Spinal cord (tissue), 10 donors: Measurements from ENCODE around the gene DYRK2. TPM values are rescaled to one million over a fixed set of nuclear protein-coding genes. Genes with fewer than 3 reads are reported as not detected.

Experiments used
- DNase-seq, 6 donors: peaks; one replicate each; pipeline versions ENCODE4 v3.0.0 to v3.0.0-alpha.2; 2013 to 2015; ENCODE audit warnings: low spot score in 6 of 6, low read depth in 4 of 6
- H3K27ac ChIP-seq: one replicate; pipeline ENCODE4 v1.5.1; 2013; ENCODE audit warnings: low read depth, low read length, control low read depth
- H3K27me3 ChIP-seq: one replicate; pipeline ENCODE4 v1.6.1; 2013; ENCODE audit warnings: low read length; ENCODE audit not compliant: control insufficient read depth, insufficient read depth
- H3K36me3 ChIP-seq: one replicate; pipeline ENCODE4 v1.6.1; 2013; ENCODE audit warnings: low read length; ENCODE audit not compliant: control insufficient read depth, insufficient read depth
- H3K4me1 ChIP-seq: one replicate; pipeline ENCODE4 v1.6.1; 2013; ENCODE audit warnings: low read length; ENCODE audit not compliant: control insufficient read depth, insufficient read depth
- H3K4me3 ChIP-seq: one replicate; pipeline ENCODE4 v1.5.1; 2013; ENCODE audit warnings: low read depth, low read length, control low read depth
- H3K9me3 ChIP-seq: one replicate; pipeline ENCODE4 v1.6.1; 2013; ENCODE audit warnings: low read length; ENCODE audit not compliant: control insufficient read depth, insufficient read depth
- WGBS: methylation state at CpG from one replicate; pipeline ENCODE4 v1.1.5; 2013; ENCODE audit warnings: missing lambda C conversion rate; ENCODE audit not compliant: insufficient coverage; 5-methylcytosine and 5-hydroxymethylcytosine counted together
- polyA plus RNA-seq, 2 donors: library from polyadenylated mRNA; unstranded; fragments of 120-200 nt; gene quantifications; one replicate each; pipeline ENCODE4 v1.2.1, GENCODE V29; 2013; ENCODE audit not compliant: insufficient read length in 2 of 2
- total RNA-seq, 2 donors: library from RNA; depleted of rRNA in 1 of 2; stranded (reverse); fragments of 120-200 nt in 1 of 2; fragments of >200 nt in 1 of 2; gene quantifications; one replicate each; pipeline versions ENCODE4 v1.2.3 to v1.2.4, GENCODE V29; 2013 to 2014
- donor health status: healthy.

The DYRK2 gene
- total and polyA plus RNA-seq, 4 donors, result 19.4 to 28.8 (median 23.1) TPM

- WGBS, result 12% methylated on average over 7 of the region's 11 CpGs
Measured at GRCh38 chr12:67650388-67651131, 2.0 kb downstream of the DYRK2 start.

GRCh38 chr12:67651132-67651695 lies 2.7 kb downstream of the DYRK2 start:
- Histone ChIP-seq H3K36me3 (no peaks in the 10 kb centered on the region), H3K9me3 (no peaks in the 10 kb centered on the region), H3K27ac (no peak overlapping the region), H3K27me3 (no peaks in the 10 kb centered on the region), H3K4me1 (peaks cover 17% of the 10 kb centered on the region), H3K4me3 (peak overlapping the region; percentile 80)
- peak in 2 of 6 donors; percentile 73 to 84 for DNase-seq
- 40% methylated on average over 2 of the region's 5 CpGs for WGBS

More at GRCh38 chr12:67650388-67651131, 2.0 kb downstream of the DYRK2 start:
- DNase-seq, result peak in 1 of 6 donors; percentile 30
- H3K36me3 ChIP-seq, result no peaks in the 10 kb centered on the region
- H3K4me3 ChIP-seq, result peak overlapping the region; percentile 80
- peaks cover 17% of the 10 kb centered on the region for H3K4me1 ChIP-seq
- H3K9me3 ChIP-seq, result no peaks in the 10 kb centered on the region
- no peaks in the 10 kb centered on the region for H3K27me3 ChIP-seq
- H3K27ac ChIP-seq, result peak overlapping the region; percentile 35

GRCh38 chr12:67655829-67656228 lies 7.3 kb downstream of the DYRK2 start:
- Histone ChIP-seq H3K27ac (no peak overlapping the region), H3K36me3 (peaks cover 22% of the 10 kb centered on the region), H3K4me3 (no peak overlapping the region), H3K27me3 (no peaks in the 10 kb centered on the region), H3K9me3 (no peaks in the 10 kb centered on the region), H3K4me1 (no peaks in the 10 kb centered on the region)
- no peak for DNase-seq

GRCh38 chr12:67656251-67656650 lies 7.7 kb downstream of the DYRK2 start:
- no peak overlapping the region for H3K27ac ChIP-seq
- peaks cover 22% of the 10 kb centered on the region for H3K36me3 ChIP-seq
- no peaks in the 10 kb centered on the region for H3K9me3 ChIP-seq
- 100% methylated on average over 2 of the region's 2 CpGs for WGBS
- H3K4me1 ChIP-seq, result no peaks in the 10 kb centered on the region
- no peak for DNase-seq
- no peaks in the 10 kb centered on the region for H3K27me3 ChIP-seq
- H3K4me3 ChIP-seq, result no peak overlapping the region

GRCh38 chr12:67658486-67658885 lies 9.9 kb downstream of the DYRK2 start:
- Histone ChIP-seq H3K9me3 (no peaks in the 10 kb centered on the region), H3K4me3 (no peak overlapping the region), H3K27ac (no peak overlapping the region), H3K27me3 (no peaks in the 10 kb centered on the region), H3K36me3 (peaks cover 22% of the 10 kb centered on the region), H3K4me1 (no peaks in the 10 kb centered on the region)
- DNase-seq, result no peak
- 69% methylated on average over 5 of the region's 8 CpGs for WGBS

GRCh38 chr12:67659292-67659691 lies 10.7 kb downstream of the DYRK2 start:
- Histone ChIP-seq H3K27ac (no peak overlapping the region), H3K4me3 (no peak overlapping the region), H3K36me3 (peaks cover 22% of the 10 kb centered on the region), H3K27me3 (no peaks in the 10 kb centered on the region), H3K9me3 (no peaks in the 10 kb centered on the region), H3K4me1 (no peaks in the 10 kb centered on the region)
- 100% methylated on average over 1 of the region's 4 CpGs for WGBS
- no peak for DNase-seq

- no peak overlapping the region for H3K4me3 ChIP-seq
- H3K9me3 ChIP-seq, result no peaks in the 10 kb centered on the region
- peak overlapping the region; percentile 15 for H3K27ac ChIP-seq
- H3K4me1 ChIP-seq, result no peaks in the 10 kb centered on the region
- 24% methylated on average over 2 of the region's 4 CpGs for WGBS
- peaks cover 22% of the 10 kb centered on the region for H3K36me3 ChIP-seq
- H3K27me3 ChIP-seq, result no peaks in the 10 kb centered on the region
- peak in 2 of 6 donors; percentile 50 to 75 for DNase-seq
Measured at GRCh38 chr12:67661311-67662021, 12.9 kb downstream of the DYRK2 start.

GRCh38 chr12:67662910-67663538 lies 14.5 kb downstream of the DYRK2 start:
- Histone ChIP-seq H3K9me3 (no peaks in the 10 kb centered on the region), H3K4me3 (no peak overlapping the region), H3K27ac (no peak overlapping the region), H3K27me3 (no peaks in the 10 kb centered on the region), H3K4me1 (no peaks in the 10 kb centered on the region), H3K36me3 (peaks cover 9% of the 10 kb centered on the region)
- DNase-seq, result peak in 1 of 6 donors; percentile 81
- WGBS, result 13% methylated on average over 1 of the region's 3 CpGs

- Histone ChIP-seq H3K9me3 (no peaks in the 10 kb centered on the region), H3K27me3 (no peaks in the 10 kb centered on the region), H3K4me3 (no peak overlapping the region), H3K36me3 (no peaks in the 10 kb centered on the region), H3K4me1 (no peaks in the 10 kb centered on the region), H3K27ac (no peak overlapping the region)
- DNase-seq, result no peak
- no CpG with 5 or more reads among the region's 2 CpGs for whole genome bisulfite sequencing
Measured at GRCh38 chr12:67664171-67664570, 15.6 kb downstream of the DYRK2 start.
